Neuronal stem cell (in vitro differentiated cells): ENCODE data around the gene TMEM35B.
"Not testable (repeated sequence)": the region's sequence is repeated elsewhere in the genome, so short reads cannot be mapped to it uniquely, and the experiment has no call there.

Experiments used
- DNase-seq: peaks from one replicate; pipeline ENCODE4 v3.0.0-alpha.2; 2013; ENCODE audit warnings: low spot score
- H2AFZ ChIP-seq: one replicate; pipeline ENCODE4 v1.6.1; 2013; ENCODE audit warnings: mild to moderate bottlenecking, low read length, inconsistent platforms
- H2AK5ac ChIP-seq: 2 replicates; pipeline ENCODE4 v1.6.1; 2013; ENCODE audit warnings: low read depth, mild to moderate bottlenecking, inconsistent platforms, low read length, moderate library complexity, mixed read lengths
- H2BK120ac ChIP-seq: 2 replicates; pipeline ENCODE4 v1.6.1; 2013; ENCODE audit warnings: low read depth, mild to moderate bottlenecking, inconsistent platforms, low read length, moderate library complexity, mixed read lengths
- H2BK12ac ChIP-seq: one replicate; pipeline ENCODE4 v1.6.1; 2013; ENCODE audit warnings: low read length, inconsistent platforms
- H2BK15ac ChIP-seq: 2 replicates; pipeline ENCODE4 v1.6.1; 2013; ENCODE audit warnings: mild to moderate bottlenecking, low read length, inconsistent platforms, mixed read lengths
- H2BK5ac ChIP-seq: one replicate; pipeline ENCODE4 v1.6.1; 2013; ENCODE audit warnings: inconsistent platforms, mild to moderate bottlenecking, low read length, moderate library complexity
- H3K14ac ChIP-seq: one replicate; pipeline ENCODE4 v1.6.1; 2013; ENCODE audit warnings: low read length, inconsistent platforms
- H3K18ac ChIP-seq: 2 replicates; pipeline ENCODE4 v1.6.1; 2013; ENCODE audit warnings: low read length, inconsistent platforms
- H3K23ac ChIP-seq: 2 replicates; pipeline ENCODE4 v1.6.1; 2013; ENCODE audit warnings: low read depth, mild to moderate bottlenecking, mixed read lengths, low read length, inconsistent platforms; ENCODE audit not compliant: poor library complexity
- H3K27ac ChIP-seq: replicated peaks from 3 replicates; pipeline ENCODE4 v1.5.1; 2013; ENCODE audit warnings: low read length, inconsistent platforms
- H3K27me3 ChIP-seq, 3 experiments: 2 replicates each; pipeline ENCODE4 v1.6.1; 2013; ENCODE audit warnings: low read length in 3 of 3, mild to moderate bottlenecking in 2 of 3, inconsistent platforms in 1 of 3, low read depth in 1 of 3, mixed read lengths in 1 of 3, moderate library complexity in 1 of 3; ENCODE audit not compliant: control insufficient read depth in 3 of 3, insufficient read depth in 3 of 3
- H3K36me3 ChIP-seq, 2 donors: replicated peaks in 1 of 2; 2 replicates each; pipeline ENCODE4 v1.6.1; 2013; ENCODE audit warnings: low read length in 2 of 2; ENCODE audit not compliant: control insufficient read depth in 2 of 2, insufficient read depth in 2 of 2
- H3K4ac ChIP-seq: 2 replicates; pipeline ENCODE4 v1.6.1; 2013; ENCODE audit warnings: inconsistent platforms, mild to moderate bottlenecking, low read length, moderate library complexity
- H3K4me1 ChIP-seq, 2 donors: 1 replicate in 1 of 2; 2 replicates in 1 of 2; pipeline ENCODE4 v1.6.1; 2013; ENCODE audit warnings: low read length in 2 of 2, low read depth in 1 of 2; ENCODE audit not compliant: control insufficient read depth in 2 of 2, insufficient read depth in 1 of 2
- H3K4me2 ChIP-seq: one replicate; pipeline ENCODE4 v1.6.1; 2013; ENCODE audit warnings: mild to moderate bottlenecking, low read length, inconsistent platforms; ENCODE audit not compliant: insufficient read depth, poor library complexity, severe bottlenecking
- H3K4me3 ChIP-seq, 2 donors: 2 replicates each; pipeline ENCODE4 v1.5.1; 2013; ENCODE audit warnings: low read length in 2 of 2, mild to moderate bottlenecking in 2 of 2, inconsistent platforms in 1 of 2, moderate library complexity in 1 of 2
- H3K79me1 ChIP-seq: one replicate; pipeline ENCODE4 v1.6.1; 2013; ENCODE audit warnings: low read depth, mild to moderate bottlenecking, inconsistent platforms, low read length, moderate library complexity
- H3K9ac ChIP-seq: one replicate; pipeline ENCODE4 v1.6.1; 2013; ENCODE audit warnings: mild to moderate bottlenecking, low read depth, low read length, inconsistent platforms; ENCODE audit not compliant: poor library complexity
- H3K9me3 ChIP-seq, 2 donors: replicated peaks in 1 of 2; 2 replicates each; pipeline versions ENCODE3 to v1.6.1; 2013; ENCODE audit warnings: low read length in 2 of 2, mild to moderate bottlenecking in 2 of 2, inconsistent platforms in 1 of 2, low read depth in 1 of 2, mixed read lengths in 1 of 2, moderate library complexity in 1 of 2; ENCODE audit not compliant: control insufficient read depth in 2 of 2, insufficient read depth in 1 of 2
- H4K8ac ChIP-seq: one replicate; pipeline ENCODE4 v1.6.1; 2013; ENCODE audit warnings: low read depth, mild to moderate bottlenecking, inconsistent platforms, low read length, moderate library complexity
- H4K91ac ChIP-seq: one replicate; pipeline ENCODE4 v1.6.1; 2013; ENCODE audit warnings: low read length, low read depth, mild to moderate bottlenecking, inconsistent platforms; ENCODE audit not compliant: poor library complexity
- WGBS, 2 donors: extraction: QIAGEN DNeasy Blood & Tissue Kit; methylation state at CpG; one replicate each; pipeline ENCODE4 v1.1.7; 2013; ENCODE audit warnings: missing lambda C conversion rate in 2 of 2, mixed read lengths in 1 of 2; ENCODE audit not compliant: insufficient read length in 2 of 2, insufficient replicate concordance in 1 of 2; ENCODE audit errors: extremely low coverage in 2 of 2; 5-methylcytosine and 5-hydroxymethylcytosine counted together

The TMEM35B gene

DNA sequence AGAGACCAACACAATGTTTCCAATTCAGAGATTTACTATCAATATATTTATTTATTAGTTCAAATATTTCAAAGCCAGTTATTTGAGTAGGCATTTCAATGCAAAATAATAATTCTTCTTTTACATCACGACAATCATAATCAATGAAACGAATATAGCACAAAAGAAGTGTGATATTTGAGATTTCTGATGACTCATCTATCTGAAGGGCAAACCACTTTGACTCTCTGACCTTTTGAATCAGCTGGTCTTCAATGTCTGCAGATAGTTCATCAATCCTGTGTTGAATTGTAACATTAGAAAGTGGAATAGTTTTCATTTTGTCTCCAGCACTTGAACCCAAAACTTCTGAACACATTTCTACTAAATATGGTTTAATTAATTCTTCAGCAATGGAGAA lies 3.0 kb upstream of the TMEM35B start:
- WGBS, 2 donors, result no CpG with 5 or more reads among the region's 2 CpGs
- no peak overlapping the region for H2BK120ac ChIP-seq
- no peak for DNase-seq
- H3K23ac ChIP-seq, result no peak overlapping the region
- H2BK15ac ChIP-seq, result no peak overlapping the region
- no peak overlapping the region for H4K91ac ChIP-seq
- H3K14ac ChIP-seq, result no peak overlapping the region
- no peak overlapping the region for H2AK5ac ChIP-seq
- no peaks in the 10 kb centered on the region for H3K9me3 ChIP-seq
- no peak overlapping the region for H3K4me3 ChIP-seq
- H2BK12ac ChIP-seq, result no peak overlapping the region
- H3K4me1 ChIP-seq, result peaks cover 2 to 9% of the 10 kb centered on the region in 2 donors
- no peak overlapping the region for H3K18ac ChIP-seq
- no peak overlapping the region for H3K4me2 ChIP-seq
- no peaks in the 10 kb centered on the region for H3K79me1 ChIP-seq
- no peak overlapping the region for H2BK5ac ChIP-seq
- no peak overlapping the region for H3K4ac ChIP-seq
- no peak overlapping the region for H2AFZ ChIP-seq
- H3K27ac ChIP-seq, result no peak overlapping the region
- no peaks in the 10 kb centered on the region for H3K27me3 ChIP-seq
- H3K36me3 ChIP-seq, result peaks cover 0 to 23% of the 10 kb centered on the region in 2 donors
- H3K9ac ChIP-seq, result no peak overlapping the region
- no peak overlapping the region for H4K8ac ChIP-seq

GRCh38 chr1:34987018-34987417 lies 1.9 kb upstream of the TMEM35B start:
- Histone ChIP-seq H3K18ac (no peak overlapping the region), H4K8ac (no peak overlapping the region), H4K91ac (no peak overlapping the region), H3K9ac (no peak overlapping the region), H3K4me1 (peaks cover 2 to 9% of the 10 kb centered on the region in 2 donors), H3K9me3 (no peaks in the 10 kb centered on the region), H2AFZ (no peak overlapping the region), H2BK120ac (no peak overlapping the region), H2BK15ac (no peak overlapping the region), H3K27ac (no peak overlapping the region), H3K4me3 (no peak overlapping the region), H3K36me3 (peaks cover 0 to 23% of the 10 kb centered on the region in 2 donors), H3K14ac (no peak overlapping the region), H3K27me3 (no peaks in the 10 kb centered on the region), H2BK12ac (no peak overlapping the region), H3K4me2 (no peak overlapping the region), H3K23ac (no peak overlapping the region), H3K79me1 (no peaks in the 10 kb centered on the region), H2BK5ac (no peak overlapping the region), H3K4ac (no peak overlapping the region), H2AK5ac (no peak overlapping the region)
- DNase-seq, result no peak
- no CpG with 5 or more reads among the region's 2 CpGs for WGBS, 2 donors

GRCh38 chr1:34985609-34985904 lies 410 bp upstream of the TMEM35B start:
- not testable (repeated sequence) for H3K9me3 ChIP-seq, H2BK12ac ChIP-seq, H4K91ac ChIP-seq, H2AK5ac ChIP-seq, H3K27ac ChIP-seq, H3K27me3 ChIP-seq, H4K8ac ChIP-seq, DNase-seq, H3K4me1 ChIP-seq, H3K79me1 ChIP-seq, H3K4ac ChIP-seq, H2BK120ac ChIP-seq, H2BK15ac ChIP-seq, H3K14ac ChIP-seq
- H2BK5ac ChIP-seq, result peak overlapping the region; percentile 60
- peak overlapping the region; percentile 90 for H3K9ac ChIP-seq
- peak overlapping the region; percentile 98 for H2AFZ ChIP-seq
- H3K23ac ChIP-seq, result peak overlapping the region; percentile 52
- H3K4me3 ChIP-seq, result peak overlapping the region; percentile 61 to 87
- H3K18ac ChIP-seq, result peak overlapping the region; percentile 97
- peaks cover 0 to 29% of the 10 kb centered on the region in 2 donors for H3K36me3 ChIP-seq
- WGBS, 2 donors, result no CpG with 5 or more reads among the region's 3 CpGs
- peak overlapping the region; percentile 72 for H3K4me2 ChIP-seq

DNA sequence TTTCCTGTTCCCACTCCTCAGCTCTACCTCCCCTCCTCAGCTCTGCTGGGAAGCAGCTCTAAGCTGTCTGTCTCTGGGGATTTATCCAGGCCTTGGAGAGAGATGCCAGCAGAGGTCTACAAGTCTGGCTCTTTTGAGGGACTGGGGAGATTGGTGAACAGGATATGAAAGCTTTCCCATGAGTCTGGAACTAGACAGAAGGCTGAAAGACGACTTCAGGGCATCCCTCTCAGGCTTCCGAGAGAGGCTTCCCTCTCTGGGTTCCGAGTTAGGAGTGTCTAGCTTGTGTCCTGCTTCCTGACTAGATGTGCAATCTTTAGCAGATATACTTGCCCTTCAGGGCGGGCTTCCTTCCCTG lies 733 bp downstream of the TMEM35B start:
- Histone ChIP-seq H3K23ac (no peak overlapping the region), H3K4me1 (peaks cover 2 to 9% of the 10 kb centered on the region in 2 donors), H2AFZ (peak overlapping the region; percentile 98), H3K4me2 (peak overlapping the region; percentile 76), H3K4me3 (peak overlapping the region; percentile 61 to 87), H3K79me1 (no peaks in the 10 kb centered on the region), H3K36me3 (peaks cover 0 to 27% of the 10 kb centered on the region in 2 donors), H4K91ac (no peak overlapping the region), H3K14ac (no peak overlapping the region), H2BK5ac (no peak overlapping the region), H2BK12ac (no peak overlapping the region), H3K4ac (no peak overlapping the region), H3K27me3 (no peaks in the 10 kb centered on the region), H2BK120ac (no peak overlapping the region), H3K27ac (no peak overlapping the region), H3K9me3 (no peaks in the 10 kb centered on the region), H2AK5ac (peak overlapping the region; percentile 34), H2BK15ac (peak overlapping the region; percentile 68), H3K9ac (peak overlapping the region; percentile 70), H4K8ac (no peak overlapping the region), H3K18ac (peak overlapping the region; percentile 81)
- no peak for DNase-seq
- WGBS, 2 donors, result no CpG with 5 or more reads among the region's 4 CpGs
